GM12892 (cell line): Measurements from ENCODE around the gene STK38L.

Source experiments
- POLR2A ChIP-seq: IDR thresholded peaks from 2 replicates; pipeline ENCODE4 v1.6.1; 2011; ENCODE audit warnings: low read depth, low read length, control low read depth
- POLR2AphosphoS5 ChIP-seq: IDR thresholded peaks from 2 replicates; pipeline ENCODE4 v1.6.1; 2011; ENCODE audit warnings: low read depth, low read length, control low read depth
- TAF1 ChIP-seq: IDR thresholded peaks from 2 replicates; pipeline ENCODE4 v1.6.1; 2011; ENCODE audit warnings: low read depth, mild to moderate bottlenecking, control low read depth, low read length, borderline replicate concordance

DNA sequence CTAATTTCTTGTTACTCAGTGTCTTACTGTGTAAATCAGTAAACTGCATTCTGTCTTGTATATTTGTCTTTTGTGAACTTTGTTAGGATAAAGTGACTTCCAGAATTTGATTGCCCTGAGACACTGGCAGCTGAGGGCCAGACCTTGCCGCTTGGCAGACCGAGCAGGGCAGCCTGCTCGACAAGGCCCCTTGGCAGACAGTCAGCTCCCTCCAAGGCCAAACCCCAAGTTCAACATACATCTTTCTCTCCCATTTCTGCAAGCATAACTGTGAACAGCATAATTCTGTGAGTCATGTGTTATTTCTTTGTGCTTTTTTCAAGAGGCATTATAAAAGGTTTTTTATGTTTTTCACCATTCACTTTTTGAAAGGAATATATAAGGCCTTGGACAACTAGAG, 49.4 kb downstream of the STK38L start:
- TF ChIP-seq POLR2A = no peak
- no peak for TF ChIP-seq TAF1
- no peak for TF ChIP-seq POLR2AphosphoS5
